Neural cell (in vitro differentiated cells): ENCODE data around the gene PRPF4. TPM values are rescaled to one million over a fixed set of nuclear protein-coding genes. Genes with fewer than 3 reads are reported as not detected.

Source experiments
- H2AFZ ChIP-seq: fragments of 200-600, 300-800 bp; sonication (generic), shearing (Covaris generic); 2 replicates; pipeline ENCODE4 v1.6.0; 2014; ENCODE audit warnings: low read depth, mild to moderate bottlenecking, antibody characterized with exemption, low read length, moderate library complexity
- H3F3A ChIP-seq: fragments of 200-600 bp; shearing (Covaris generic); 2 replicates; pipeline ENCODE4 v1.6.1; 2016; ENCODE audit warnings: mild to moderate bottlenecking, moderate library complexity, mixed read lengths, antibody characterized with exemption, low read length; ENCODE audit not compliant: insufficient read depth, poor library complexity, severe bottlenecking
- H3K27ac ChIP-seq: fragments of 200-600, 300-800 bp; sonication (generic), shearing (Covaris generic); 2 replicates; pipeline ENCODE4 v1.5.1; 2014; ENCODE audit warnings: mild to moderate bottlenecking, low read length, moderate library complexity
- H3K27me3 ChIP-seq: fragments of 300-800, 200-600 bp; sonication (generic), shearing (Covaris generic); 2 replicates; pipeline ENCODE4 v1.6.0; 2014; ENCODE audit warnings: mild to moderate bottlenecking, low read depth, low read length, moderate library complexity; ENCODE audit not compliant: insufficient read depth
- H3K36me3 ChIP-seq: fragments of 300-800, 200-600 bp; sonication (generic), shearing (Covaris generic); 2 replicates; pipeline ENCODE4 v1.5.1; 2014; ENCODE audit warnings: mild to moderate bottlenecking, antibody characterized with exemption, low read length, moderate library complexity; ENCODE audit not compliant: insufficient read depth
- H3K4me2 ChIP-seq: fragments of 300-800, 200-600 bp; sonication (generic), shearing (Covaris generic); 2 replicates; pipeline ENCODE4 v1.6.0; 2014; ENCODE audit warnings: mild to moderate bottlenecking, low read length
- H3K4me3 ChIP-seq: fragments of 300-800, 200-600 bp; sonication (generic), shearing (Covaris generic); 2 replicates; pipeline ENCODE4 v1.5.1; 2014; ENCODE audit warnings: mild to moderate bottlenecking, low read length, moderate library complexity
- H3K79me2 ChIP-seq: fragments of 200-600 bp; shearing (Covaris generic); replicated peaks from 2 replicates; pipeline ENCODE4 v1.6.0; 2014; ENCODE audit warnings: mild to moderate bottlenecking, low read length, moderate library complexity; ENCODE audit not compliant: insufficient read depth
- H3K9ac ChIP-seq: fragments of 300-800, 200-600 bp; sonication (generic), shearing (Covaris generic); 2 replicates; pipeline ENCODE4 v1.6.1; 2016; ENCODE audit warnings: mild to moderate bottlenecking, low read length, mixed read lengths
- H3K9me2 ChIP-seq: fragments of 200-600 bp; shearing (Covaris generic); 2 replicates; pipeline ENCODE4 v1.6.1; 2016; ENCODE audit warnings: mild to moderate bottlenecking, low read length, mixed read lengths; ENCODE audit not compliant: insufficient read depth
- H3K9me3 ChIP-seq: fragments of 200-600, 300-800 bp; sonication (generic), shearing (Covaris generic); 2 replicates; pipeline ENCODE4 v1.6.1; 2016; ENCODE audit warnings: mild to moderate bottlenecking, mixed run types, low read length, moderate library complexity, mixed read lengths
- H4K20me1 ChIP-seq: fragments of 200-600 bp; shearing (Covaris generic); 2 replicates; pipeline ENCODE4 v1.6.1; 2016; ENCODE audit warnings: mild to moderate bottlenecking, mixed run types; ENCODE audit not compliant: insufficient read depth
- EP300 ChIP-seq: fragments of 450-650 bp; conservative IDR thresholded peaks from 2 replicates; pipeline ENCODE4 v1.6.1; 2014; ENCODE audit warnings: antibody characterized with exemption, mild to moderate bottlenecking, moderate library complexity; ENCODE audit not compliant: poor library complexity, severe bottlenecking
- EZH2 ChIP-seq: fragments of 200-600, 300-800 bp; shearing (Covaris generic), sonication (generic); IDR thresholded peaks from 2 replicates; pipeline ENCODE4 v1.6.1; 2014; ENCODE audit warnings: antibody characterized with exemption, low read length, borderline replicate concordance, mild to moderate bottlenecking; ENCODE audit not compliant: insufficient read depth, poor library complexity, severe bottlenecking
- MXI1 ChIP-seq: fragments of 450-650 bp; conservative IDR thresholded peaks from 2 replicates; pipeline ENCODE4 v1.6.1; 2014; ENCODE audit warnings: antibody characterized with exemption, mild to moderate bottlenecking; ENCODE audit not compliant: poor library complexity, severe bottlenecking
- POLR2AphosphoS5 ChIP-seq: IDR thresholded peaks from 2 replicates; pipeline ENCODE4 v1.6.1; 2012
- RAD21 ChIP-seq: fragments of 450-650 bp; conservative IDR thresholded peaks from 2 replicates; pipeline ENCODE4 v1.6.1; 2014; ENCODE audit warnings: antibody characterized with exemption, mild to moderate bottlenecking, moderate library complexity
- SMC3 ChIP-seq: fragments of 450-650 bp; conservative IDR thresholded peaks from 2 replicates; pipeline ENCODE4 v1.6.1; 2014; ENCODE audit warnings: antibody characterized with exemption, mild to moderate bottlenecking, moderate library complexity; ENCODE audit not compliant: poor library complexity
- TAF1 ChIP-seq: IDR thresholded peaks from 2 replicates; pipeline ENCODE4 v1.6.1; 2012; ENCODE audit warnings: low read depth
- polyA plus RNA-seq: library from polyadenylated mRNA; depleted of rRNA; stranded (reverse); fragments of >200 nt; gene quantifications from 2 replicates; pipeline ENCODE4 v1.2.3, GENCODE V29; 2014
- TF ChIP-seq, protein P1 (sequence below): fragments of 450-650 bp; IDR thresholded peaks from 2 replicates; pipeline ENCODE4 v1.5.1; 2014; ENCODE audit warnings: antibody characterized with exemption, mild to moderate bottlenecking, moderate library complexity; ENCODE audit not compliant: poor library complexity, severe bottlenecking
- TF ChIP-seq, protein P2 (sequence below): IDR thresholded peaks from 2 replicates; pipeline ENCODE4 v1.6.1; 2012; ENCODE audit warnings: borderline replicate concordance

The PRPF4 gene
- polyA plus RNA-seq, 1 donor from 2014 or later = 27.4 TPM

GRCh38 chr9:113255438-113255837 lies 20.0 kb upstream of the PRPF4 start:
- peaks cover 8% of the 10 kb centered on the region for H3K36me3 ChIP-seq
- TF ChIP-seq POLR2AphosphoS5 = no peak
- H3K27ac ChIP-seq = no peak overlapping the region
- H3K79me2 ChIP-seq = no peaks in the 10 kb centered on the region
- no peaks in the 10 kb centered on the region for H3K9me3 ChIP-seq
- H3K27me3 ChIP-seq = no peaks in the 10 kb centered on the region
- H3K9me2 ChIP-seq = no peaks in the 10 kb centered on the region
- no peaks in the 10 kb centered on the region for H3F3A ChIP-seq
- H3K4me3 ChIP-seq = no peak overlapping the region
- H4K20me1 ChIP-seq = no peaks in the 10 kb centered on the region
- H3K4me2 ChIP-seq = no peak overlapping the region
- no peak overlapping the region for H3K9ac ChIP-seq
- H2AFZ ChIP-seq = no peak overlapping the region

- no peak overlapping the region for H3K4me3 ChIP-seq
- H2AFZ ChIP-seq = no peak overlapping the region
- H3K27ac ChIP-seq = no peak overlapping the region
- H3K36me3 ChIP-seq = peaks cover 8% of the 10 kb centered on the region
- no peaks in the 10 kb centered on the region for H3F3A ChIP-seq
- H3K27me3 ChIP-seq = no peaks in the 10 kb centered on the region
- H4K20me1 ChIP-seq = no peaks in the 10 kb centered on the region
- H3K79me2 ChIP-seq = no peaks in the 10 kb centered on the region
- no peaks in the 10 kb centered on the region for H3K9me3 ChIP-seq
- no peak overlapping the region for H3K4me2 ChIP-seq
- no peaks in the 10 kb centered on the region for H3K9me2 ChIP-seq
- TF ChIP-seq MXI1 = no peak
- H3K9ac ChIP-seq = no peak overlapping the region
Measured at GRCh38 chr9:113257863-113258262, 17.6 kb upstream of the PRPF4 start.

GRCh38 chr9:113258282-113258681 lies 17.2 kb upstream of the PRPF4 start:
- no peaks in the 10 kb centered on the region for H3K9me3 ChIP-seq
- no peaks in the 10 kb centered on the region for H3K27me3 ChIP-seq
- no peak overlapping the region for H3K4me3 ChIP-seq
- TF ChIP-seq RAD21 (no peak), TAF1 (no peak), POLR2AphosphoS5 (no peak), EP300 (no peak), EZH2 (no peak), SMC3 (no peak)
- TF ChIP-seq, protein P1, sequence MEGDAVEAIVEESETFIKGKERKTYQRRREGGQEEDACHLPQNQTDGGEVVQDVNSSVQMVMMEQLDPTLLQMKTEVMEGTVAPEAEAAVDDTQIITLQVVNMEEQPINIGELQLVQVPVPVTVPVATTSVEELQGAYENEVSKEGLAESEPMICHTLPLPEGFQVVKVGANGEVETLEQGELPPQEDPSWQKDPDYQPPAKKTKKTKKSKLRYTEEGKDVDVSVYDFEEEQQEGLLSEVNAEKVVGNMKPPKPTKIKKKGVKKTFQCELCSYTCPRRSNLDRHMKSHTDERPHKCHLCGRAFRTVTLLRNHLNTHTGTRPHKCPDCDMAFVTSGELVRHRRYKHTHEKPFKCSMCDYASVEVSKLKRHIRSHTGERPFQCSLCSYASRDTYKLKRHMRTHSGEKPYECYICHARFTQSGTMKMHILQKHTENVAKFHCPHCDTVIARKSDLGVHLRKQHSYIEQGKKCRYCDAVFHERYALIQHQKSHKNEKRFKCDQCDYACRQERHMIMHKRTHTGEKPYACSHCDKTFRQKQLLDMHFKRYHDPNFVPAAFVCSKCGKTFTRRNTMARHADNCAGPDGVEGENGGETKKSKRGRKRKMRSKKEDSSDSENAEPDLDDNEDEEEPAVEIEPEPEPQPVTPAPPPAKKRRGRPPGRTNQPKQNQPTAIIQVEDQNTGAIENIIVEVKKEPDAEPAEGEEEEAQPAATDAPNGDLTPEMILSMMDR = no peak
- TF ChIP-seq, protein P2, sequence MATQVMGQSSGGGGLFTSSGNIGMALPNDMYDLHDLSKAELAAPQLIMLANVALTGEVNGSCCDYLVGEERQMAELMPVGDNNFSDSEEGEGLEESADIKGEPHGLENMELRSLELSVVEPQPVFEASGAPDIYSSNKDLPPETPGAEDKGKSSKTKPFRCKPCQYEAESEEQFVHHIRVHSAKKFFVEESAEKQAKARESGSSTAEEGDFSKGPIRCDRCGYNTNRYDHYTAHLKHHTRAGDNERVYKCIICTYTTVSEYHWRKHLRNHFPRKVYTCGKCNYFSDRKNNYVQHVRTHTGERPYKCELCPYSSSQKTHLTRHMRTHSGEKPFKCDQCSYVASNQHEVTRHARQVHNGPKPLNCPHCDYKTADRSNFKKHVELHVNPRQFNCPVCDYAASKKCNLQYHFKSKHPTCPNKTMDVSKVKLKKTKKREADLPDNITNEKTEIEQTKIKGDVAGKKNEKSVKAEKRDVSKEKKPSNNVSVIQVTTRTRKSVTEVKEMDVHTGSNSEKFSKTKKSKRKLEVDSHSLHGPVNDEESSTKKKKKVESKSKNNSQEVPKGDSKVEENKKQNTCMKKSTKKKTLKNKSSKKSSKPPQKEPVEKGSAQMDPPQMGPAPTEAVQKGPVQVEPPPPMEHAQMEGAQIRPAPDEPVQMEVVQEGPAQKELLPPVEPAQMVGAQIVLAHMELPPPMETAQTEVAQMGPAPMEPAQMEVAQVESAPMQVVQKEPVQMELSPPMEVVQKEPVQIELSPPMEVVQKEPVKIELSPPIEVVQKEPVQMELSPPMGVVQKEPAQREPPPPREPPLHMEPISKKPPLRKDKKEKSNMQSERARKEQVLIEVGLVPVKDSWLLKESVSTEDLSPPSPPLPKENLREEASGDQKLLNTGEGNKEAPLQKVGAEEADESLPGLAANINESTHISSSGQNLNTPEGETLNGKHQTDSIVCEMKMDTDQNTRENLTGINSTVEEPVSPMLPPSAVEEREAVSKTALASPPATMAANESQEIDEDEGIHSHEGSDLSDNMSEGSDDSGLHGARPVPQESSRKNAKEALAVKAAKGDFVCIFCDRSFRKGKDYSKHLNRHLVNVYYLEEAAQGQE = no peak
- H3K9ac ChIP-seq = no peak overlapping the region
- H3K36me3 ChIP-seq = peaks cover 8% of the 10 kb centered on the region
- H3K4me2 ChIP-seq = no peak overlapping the region
- H2AFZ ChIP-seq = no peak overlapping the region
- H3F3A ChIP-seq = no peaks in the 10 kb centered on the region
- no peak overlapping the region for H3K27ac ChIP-seq
- H3K79me2 ChIP-seq = no peaks in the 10 kb centered on the region
- H4K20me1 ChIP-seq = no peaks in the 10 kb centered on the region
- H3K9me2 ChIP-seq = no peaks in the 10 kb centered on the region
